HG03378 (cell line): ENCODE data around the gene CCDC112.

Source experiments
- ATAC-seq: cut with Tn5 transposase; IDR thresholded peaks from one replicate; pipeline ENCODE4 v1.9.1; 2021; ENCODE audit warnings: mild to moderate bottlenecking, moderate library complexity; ENCODE audit not compliant: unreplicated experiment

Gene CCDC112

DNA sequence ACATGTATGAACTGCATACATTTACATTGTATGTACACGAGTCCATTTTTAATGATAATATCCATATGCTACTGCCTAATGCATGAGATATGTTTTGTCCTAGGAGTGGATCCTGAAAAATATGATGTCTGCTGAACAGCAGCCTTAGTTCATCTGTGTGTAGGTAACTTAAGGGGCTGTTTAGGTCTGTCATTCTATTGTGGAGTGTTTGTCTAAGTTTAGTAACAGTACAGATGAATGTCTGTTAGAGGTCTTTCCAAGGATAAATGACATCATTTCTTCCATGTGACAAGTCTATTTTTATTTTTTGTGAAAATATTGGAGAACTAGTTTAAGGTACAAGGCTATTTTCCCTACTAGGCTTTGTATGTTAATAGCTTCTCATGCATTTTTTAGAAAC is 22.6 kb upstream of the CCDC112 start:
- ATAC-seq: no peak

DNA sequence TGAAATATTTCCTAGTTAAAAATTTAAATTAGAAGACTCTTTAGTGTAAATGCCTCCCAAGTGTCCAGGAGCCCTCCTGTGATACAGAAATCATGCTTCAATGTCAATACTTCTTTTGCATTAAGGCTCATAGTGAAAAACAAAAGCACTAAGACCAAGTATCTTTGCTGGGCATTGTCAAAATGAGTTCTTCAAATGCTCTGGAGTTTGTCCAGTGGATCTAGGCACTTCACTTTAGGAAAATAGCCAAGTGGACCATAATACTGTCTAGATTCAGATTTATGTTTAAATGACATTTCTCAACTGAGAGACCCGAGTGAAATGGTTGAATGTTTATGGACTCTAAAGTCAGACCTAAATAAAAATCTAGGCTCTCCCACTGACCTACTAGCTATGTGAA is 21.3 kb upstream of the CCDC112 start:
- no peak for ATAC-seq

DNA sequence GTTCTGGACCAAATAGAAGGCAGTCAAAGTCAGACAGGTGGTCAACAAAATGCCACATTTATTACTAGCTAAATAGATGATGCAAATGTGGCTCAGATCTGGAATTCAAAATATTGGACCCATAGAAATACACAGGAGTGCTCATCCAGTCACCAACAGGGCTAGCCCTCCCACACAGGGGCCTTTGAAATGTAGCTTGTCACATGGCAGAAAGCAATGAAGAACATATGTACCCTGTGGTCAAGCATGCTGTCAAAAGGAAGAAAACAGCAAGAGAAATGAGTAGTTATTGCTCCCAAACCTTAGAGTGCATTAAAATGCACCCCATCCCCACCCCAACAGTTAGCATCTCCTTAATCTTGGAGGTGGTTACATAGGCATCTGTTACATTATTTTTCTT is 20.9 kb upstream of the CCDC112 start:
- no peak for ATAC-seq

DNA sequence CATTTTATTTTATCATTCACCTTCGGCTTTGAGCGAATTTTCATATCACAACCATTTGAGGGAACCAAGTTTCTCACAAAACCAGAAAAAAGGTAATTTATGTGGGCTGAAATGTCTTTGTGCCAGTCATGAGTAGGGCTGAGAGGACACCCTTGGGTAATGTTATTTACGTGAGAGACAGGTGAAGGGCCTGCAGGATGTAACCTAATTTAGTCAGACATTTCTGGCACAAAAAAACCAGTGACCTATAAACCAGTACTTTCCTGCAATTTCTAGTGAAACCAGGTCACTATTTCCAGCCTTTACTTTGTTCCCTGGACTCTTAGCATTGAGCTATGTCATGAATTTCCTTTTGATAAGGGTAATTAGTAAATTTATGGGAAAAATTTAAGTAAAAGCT is 17.2 kb upstream of the CCDC112 start:
- no peak for ATAC-seq

DNA sequence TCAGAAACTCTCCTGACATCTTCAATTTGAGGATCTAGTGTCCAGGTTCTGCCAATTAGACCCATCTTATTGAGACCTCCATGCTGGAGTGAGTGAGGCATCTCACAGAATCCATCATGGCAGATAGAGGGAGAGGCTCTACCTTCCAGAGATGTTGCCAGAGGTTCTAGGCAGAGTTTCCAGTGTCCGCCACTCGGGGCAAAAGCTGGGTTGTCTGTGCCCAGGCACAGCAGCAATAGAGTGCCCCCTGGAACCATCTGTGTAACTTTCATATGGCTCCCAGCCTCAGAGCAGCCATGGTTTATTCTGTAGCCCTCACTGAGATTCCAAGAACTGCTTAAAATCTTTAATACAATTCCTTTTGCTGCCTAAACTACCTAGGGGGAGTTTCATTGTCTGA is 16.6 kb upstream of the CCDC112 start:
- no peak for ATAC-seq

DNA sequence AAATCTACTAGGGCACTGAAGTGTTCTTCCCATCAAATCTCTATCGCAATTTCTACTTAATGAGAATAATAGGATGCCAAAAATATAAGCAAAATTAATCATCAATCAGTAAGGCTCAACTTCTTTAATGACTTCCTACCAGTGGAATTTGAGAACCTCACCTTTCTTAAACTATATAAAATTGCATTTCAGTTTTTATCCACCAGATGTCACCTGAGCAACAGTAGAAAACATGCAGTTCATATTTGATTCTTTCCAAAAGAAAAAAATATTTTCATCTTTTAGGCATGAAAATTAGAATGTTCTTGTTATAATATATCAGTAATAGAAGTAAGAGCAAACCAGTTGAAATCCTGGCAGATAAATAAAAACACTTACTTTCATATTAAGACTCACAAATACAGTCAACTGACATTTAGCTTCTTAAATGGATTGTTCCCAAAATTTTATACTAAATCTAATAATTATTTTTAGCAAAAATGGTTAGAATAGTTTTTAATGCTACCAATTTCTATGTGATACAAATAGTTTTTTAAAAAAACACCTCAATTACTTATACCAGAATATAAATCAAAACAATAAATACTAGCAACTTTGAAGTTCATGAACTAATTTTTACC is 13.4 kb upstream of the CCDC112 start:
- no peak for ATAC-seq

DNA sequence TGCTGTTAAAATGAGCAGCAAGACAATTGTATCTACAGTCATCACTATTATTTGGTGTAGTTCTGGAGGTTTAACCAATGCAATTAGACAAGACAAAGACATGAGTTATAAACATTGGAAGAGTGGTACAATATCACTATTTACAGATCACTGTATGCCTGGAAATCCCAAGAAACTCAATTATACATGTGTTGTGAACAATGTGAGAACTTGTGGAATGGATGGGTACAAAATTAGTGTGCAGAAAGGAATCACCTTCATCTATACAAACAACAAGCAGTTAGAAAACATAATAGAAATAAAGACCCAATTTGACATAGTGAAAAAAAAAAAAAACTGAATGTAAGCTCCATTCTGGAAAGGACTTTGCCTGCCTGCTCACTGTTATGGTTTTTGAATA is 12.4 kb upstream of the CCDC112 start:
- ATAC-seq: no peak

DNA sequence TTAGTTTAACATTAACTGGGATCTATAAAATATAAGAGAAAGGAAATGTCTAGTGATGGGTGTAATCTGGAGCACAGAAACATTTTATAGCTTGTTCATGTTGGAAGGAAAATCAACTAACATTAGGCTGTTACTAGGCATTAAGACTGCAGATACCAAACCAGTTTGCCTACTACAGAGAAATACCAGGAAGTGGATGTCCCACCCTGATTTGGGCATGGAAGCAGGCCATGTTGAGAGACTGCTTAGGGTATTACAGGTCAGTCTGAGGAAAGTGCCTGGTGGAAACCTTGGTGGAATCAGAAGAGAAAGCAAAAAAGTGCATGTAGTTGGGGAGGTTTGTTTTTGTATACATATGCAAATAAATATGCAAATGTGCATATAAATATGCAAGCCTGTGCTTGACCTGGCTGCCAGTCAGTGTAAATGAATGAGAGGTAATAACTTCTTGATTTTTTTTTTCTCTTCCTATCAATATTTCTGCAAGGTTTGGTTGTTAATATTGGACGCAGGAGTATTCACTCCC is 9.6 kb upstream of the CCDC112 start:
- no peak for ATAC-seq

DNA sequence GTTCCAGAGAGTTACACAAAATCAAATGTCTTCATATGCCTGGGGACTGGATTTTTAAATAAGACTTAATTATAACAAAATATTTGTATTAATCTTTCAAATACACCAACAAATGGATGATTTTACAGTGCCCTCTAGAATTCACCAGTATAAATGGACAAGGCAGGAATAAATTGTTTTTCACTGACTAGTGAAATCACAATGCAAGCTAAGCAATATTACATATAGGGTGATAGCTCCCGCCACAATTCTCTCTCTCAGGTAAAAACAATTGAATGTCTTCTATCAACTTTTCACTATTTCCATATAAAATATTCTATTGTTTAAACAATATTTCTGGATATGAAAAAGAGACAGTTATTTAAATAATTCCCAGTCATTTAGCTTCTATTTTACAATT is 8.0 kb upstream of the CCDC112 start:
- no peak for ATAC-seq

DNA sequence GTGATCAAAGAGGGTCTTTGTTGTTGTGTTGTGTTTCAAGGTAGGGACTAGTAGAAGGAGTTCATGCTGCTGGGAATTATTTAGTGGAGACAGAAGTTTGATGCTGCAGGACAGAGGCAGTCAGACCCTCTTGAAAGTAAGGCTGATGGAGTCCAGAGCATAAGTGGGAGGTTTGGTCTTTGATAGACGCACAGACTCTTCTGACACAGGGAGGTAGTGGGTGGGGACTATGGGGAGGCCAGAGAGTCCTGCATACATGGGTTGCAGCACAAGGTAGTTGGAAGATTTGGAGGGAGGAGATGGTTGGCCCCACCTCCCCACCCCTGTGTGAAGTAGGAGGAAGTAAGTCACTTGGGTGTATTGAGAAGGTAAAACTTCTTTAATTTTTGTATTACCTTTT is 2.4 kb upstream of the CCDC112 start:
- ATAC-seq: no peak

DNA sequence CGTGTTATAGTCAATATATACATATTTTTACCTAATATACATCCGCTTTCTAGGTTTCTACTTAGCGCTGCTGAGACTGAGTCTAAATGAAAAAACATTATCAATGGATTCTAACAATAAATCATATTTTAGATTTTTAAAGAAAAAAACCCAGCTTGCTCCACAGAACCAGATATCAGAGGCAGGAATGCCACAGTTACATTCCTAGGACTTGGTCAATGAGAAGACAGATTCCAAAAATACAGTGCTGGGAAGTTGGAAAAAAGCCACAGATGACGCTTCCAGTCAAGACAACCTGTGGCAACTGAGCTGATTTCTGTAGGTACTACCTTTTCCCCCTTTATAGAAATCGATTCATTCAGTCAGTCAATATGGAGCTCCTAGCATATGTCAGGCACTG is 577 bp upstream of the CCDC112 start:
- ATAC-seq: no peak

DNA sequence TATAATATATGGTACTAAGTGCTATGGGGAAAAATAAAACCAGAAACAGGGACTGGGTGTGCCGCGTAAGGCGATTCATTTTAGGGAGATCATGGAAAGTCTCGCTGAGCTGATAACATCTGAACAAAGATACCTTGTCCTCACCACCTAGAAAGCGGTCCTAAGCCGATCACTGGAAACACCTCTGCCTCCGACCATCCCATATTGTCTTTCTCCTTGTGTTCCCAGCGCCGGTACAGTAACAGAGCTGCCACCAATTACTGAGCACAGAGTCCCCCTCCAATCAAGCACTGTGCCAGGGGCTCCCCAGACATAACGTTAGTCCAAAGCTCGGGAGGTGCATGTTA is 704 bp downstream of the CCDC112 start:
- ATAC-seq: peak; percentile 7

DNA sequence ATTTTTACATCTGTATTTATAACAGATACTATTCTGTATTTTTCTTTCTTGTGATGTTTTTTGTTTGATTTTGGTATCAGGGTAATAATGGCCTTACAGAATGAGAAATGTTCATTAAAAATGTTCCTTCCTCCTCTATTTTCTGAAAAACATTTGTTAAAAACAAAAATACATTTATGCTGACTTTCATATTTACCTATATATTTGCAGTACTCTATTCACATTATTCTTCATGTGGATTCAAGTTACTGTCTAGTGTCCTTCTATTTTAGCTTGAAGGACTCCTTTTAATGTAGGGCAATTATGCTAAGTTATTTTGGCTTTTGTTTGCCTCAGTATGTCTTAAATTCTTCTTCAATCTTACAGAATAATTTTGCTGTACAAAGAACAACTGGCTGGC is 5.1 kb downstream of the CCDC112 start:
- no peak for ATAC-seq

DNA sequence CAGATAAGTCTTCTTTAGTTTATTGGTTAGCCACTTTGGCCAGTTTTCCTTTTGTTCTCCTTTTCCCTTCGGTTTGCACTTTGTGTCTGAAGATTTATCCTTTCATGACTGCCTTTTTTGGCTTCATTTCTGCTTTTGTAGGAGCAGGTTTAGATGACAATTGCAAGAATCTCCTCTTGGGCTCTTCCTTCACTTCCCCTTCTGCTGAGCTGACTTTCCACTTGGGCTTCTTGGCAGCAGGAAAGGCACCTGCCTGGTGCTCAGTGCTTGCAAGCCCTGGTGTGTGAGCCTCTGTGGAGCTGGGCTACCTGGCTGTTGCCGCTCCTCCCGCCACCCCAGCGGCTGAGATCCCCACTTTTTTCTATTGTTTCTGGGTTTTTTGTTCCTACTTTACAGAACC is 7.3 kb downstream of the CCDC112 start:
- no peak for ATAC-seq

DNA sequence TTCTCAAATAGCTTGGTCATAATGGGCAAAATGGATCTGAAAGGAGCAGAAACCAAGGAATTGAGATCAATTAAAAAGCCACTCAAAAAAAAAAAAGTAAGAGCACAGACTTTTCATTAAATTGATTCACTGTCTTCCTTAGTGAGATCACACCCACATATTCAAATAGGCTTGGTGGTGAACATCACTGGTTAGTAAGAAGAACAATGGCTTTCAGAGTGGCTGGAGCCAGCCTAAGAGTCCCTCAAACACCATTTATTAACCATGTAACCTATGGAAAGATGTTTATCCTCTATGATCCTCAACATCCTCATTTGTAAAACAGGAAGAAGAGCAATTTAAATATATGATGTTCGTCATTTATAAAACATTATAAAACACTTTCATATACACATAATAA is 12.4 kb downstream of the CCDC112 start:
- no peak for ATAC-seq

DNA sequence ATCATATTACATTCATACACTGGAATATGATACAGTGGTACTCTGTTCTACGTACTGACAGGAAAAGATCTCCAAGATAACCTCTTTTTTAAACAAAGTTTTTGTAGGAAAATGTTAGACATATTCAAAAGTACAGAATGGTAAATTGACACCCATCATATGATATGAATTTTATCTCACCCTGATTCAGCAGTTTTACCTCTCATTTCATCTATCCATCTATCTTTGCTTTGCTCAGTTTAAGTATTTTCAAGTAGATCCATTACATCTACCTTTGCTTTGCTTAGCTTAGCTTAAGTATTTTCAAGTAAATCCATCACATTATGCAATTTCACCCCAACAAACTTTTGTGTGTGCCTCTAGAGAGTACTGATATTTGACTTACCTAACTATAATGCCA is 14.3 kb downstream of the CCDC112 start:
- ATAC-seq: no peak

DNA sequence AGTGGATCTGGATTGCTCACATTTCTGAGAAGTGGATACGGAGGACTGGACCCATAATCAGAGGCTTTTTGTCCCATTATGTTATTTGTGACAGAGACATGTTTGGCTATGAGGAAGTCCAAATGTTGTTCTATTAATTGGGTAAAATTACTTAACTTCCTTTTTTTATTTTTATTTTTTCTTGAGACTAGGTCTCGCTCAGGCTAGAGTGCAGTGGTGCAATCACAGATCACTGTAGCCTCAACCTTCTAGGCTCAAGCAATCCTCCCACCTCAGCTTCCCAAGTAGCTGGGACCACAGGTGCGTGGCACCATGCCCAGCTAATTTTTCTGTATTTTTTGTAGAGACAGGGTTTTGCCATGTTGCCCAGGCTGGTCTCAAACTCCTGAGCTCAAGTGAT is 21.9 kb downstream of the CCDC112 start:
- no peak for ATAC-seq

DNA sequence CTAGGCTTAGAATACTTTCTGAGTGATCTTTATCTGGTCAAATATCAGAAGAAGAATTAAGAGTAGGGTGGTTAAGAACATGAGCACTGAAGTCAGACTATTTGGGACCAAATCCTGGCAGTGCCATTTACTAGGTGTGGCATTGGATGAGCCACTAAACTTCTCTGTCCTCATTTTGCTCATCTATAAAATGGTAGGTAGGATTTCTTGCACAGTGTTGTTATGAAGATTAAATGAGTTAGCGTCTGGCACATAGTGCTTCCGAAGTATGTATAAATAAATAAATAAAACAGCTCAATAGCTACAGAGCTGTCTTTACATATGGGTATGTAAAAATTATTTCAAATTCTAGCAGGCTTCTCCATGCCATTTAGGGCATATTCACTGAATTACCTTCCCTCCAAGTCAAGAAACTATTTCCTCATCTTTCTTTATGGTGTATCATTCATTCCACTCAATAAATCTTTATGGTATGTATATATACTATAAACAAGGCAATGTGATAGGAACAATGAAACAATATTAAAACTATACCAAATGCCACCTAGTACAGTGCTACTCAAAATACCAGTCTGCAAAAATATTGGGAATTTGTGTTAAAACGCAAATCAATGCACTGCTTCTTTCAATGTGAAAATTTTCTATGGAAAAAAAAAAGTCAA is 24.0 kb downstream of the CCDC112 start:
- ATAC-seq: no peak

DNA sequence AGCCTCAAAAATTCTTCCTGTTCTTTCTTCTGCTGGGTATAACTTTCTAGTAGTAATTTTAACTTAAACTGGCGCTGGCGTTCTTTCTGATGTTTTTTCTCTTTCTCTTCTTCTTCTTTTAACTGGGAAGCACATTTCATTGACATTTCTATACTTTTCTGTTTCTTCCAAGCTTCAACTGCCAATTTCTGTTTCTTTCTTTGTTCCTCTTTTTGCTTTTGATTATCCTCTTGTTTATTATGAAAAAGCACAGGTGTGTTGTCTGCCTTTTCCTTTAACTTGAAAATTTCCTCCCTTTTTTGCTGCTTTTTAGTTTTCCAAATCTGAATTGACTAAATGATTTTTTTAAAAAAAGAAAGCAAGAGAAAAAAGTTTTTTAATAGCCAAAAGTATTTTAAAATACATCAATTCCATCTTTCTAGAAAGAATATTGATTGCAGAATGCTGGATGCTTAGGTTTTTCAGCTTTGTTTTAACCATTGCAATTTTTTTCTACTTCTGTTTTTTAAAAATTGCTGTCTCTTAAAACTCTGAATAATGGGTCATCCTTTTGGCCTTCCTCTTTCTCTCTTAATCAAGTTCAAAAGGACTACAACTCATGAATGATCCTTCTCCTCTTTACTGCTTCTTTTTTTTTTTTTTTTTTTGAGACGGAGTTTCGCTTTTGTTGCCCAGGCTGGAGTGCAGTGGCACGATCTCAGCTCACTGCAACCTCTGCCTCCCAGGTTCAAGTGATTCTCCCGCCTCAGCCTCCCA is 25.0 kb downstream of the CCDC112 start:
- no peak for ATAC-seq

DNA sequence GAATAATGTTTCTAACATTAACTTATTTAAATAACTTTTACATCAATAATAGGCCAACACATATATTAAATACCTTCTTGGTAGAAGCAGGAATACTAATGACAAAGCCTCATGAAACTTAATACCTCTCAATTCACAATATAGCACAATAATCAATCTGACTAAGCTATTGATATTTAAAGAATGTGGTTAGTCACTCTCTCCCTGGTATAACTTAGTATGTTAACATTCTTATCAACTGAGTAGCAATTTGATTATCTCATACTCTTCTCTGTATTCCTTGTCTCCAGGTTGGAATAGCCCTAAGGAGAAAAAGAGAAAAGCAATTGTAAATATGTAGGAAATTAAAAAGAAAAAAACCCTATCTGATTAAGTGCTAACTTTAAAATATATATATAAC is 28.8 kb downstream of the CCDC112 start:
- no peak for ATAC-seq

DNA sequence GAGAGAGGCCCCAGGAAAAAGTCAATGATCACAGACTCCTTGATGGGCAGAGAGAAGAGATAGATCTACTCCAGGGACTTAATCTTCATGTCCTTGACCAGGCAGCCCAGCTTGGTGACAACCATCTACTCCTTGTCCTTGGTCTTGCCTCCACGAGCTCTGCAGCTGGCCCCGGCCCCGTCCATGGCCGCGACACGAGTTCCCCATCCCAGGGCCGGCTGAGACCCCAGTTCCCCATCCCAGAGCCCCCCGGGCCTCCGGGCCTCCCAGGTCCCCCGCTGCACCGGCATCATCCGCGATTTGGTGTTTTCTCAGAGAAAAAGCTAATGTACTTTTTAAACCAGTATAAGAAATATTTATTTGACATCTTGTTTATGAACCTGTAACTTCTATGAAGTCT is 31.2 kb downstream of the CCDC112 start:
- no peak for ATAC-seq

DNA sequence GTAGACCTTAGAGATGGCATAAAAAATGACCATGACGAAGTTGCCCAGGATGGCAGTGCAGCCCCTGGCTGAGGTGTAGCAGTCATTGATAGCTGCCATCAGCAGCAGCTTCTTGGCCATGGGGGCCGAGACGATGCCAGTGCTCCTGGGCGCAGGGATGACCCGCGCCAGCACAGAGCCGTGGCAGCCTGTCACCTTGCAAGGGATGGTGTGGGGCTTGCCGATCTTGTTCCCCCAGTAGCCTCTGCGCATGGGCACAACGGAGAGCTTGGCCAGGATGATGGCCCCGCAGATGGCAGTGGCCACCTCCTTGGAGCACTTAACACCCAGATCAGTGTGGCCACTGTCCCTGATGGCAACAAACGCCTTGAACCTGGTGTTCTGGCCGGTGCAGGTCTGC is 31.7 kb downstream of the CCDC112 start:
- no peak for ATAC-seq

DNA sequence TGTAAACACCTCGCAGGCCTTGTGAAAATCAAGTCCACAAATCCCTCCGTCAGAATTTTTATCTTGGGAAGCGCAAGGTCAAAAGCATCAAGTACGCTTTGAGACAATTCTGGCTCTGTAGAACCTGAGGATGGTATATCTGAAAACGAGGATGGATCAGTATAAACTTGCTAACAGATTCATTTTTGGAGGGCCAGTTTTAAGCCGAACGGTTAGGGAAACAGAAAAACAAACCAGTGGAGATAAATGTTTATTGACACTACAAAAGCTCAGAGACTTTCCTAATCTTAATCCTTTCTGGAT is 33.4 kb downstream of the CCDC112 start:
- ATAC-seq: no peak
